Parathyroid adenoma (tissue), 2 donors: ENCODE measurements around the gene FKBP4.

Experiments
- H2AFZ ChIP-seq: fragments of 300-600 bp; sonication (generic); one replicate; pipeline ENCODE4 v1.7.0; 2017; ENCODE audit warnings: antibody characterized with exemption, mild to moderate bottlenecking
- H3K27ac ChIP-seq: fragments of 300-600 bp; sonication (generic); one replicate; pipeline ENCODE4 v1.7.0; 2017
- H3K27me3 ChIP-seq: fragments of 300-600 bp; sonication (generic); one replicate; pipeline ENCODE4 v1.7.0; 2017; ENCODE audit warnings: low read length; ENCODE audit not compliant: control insufficient read depth, insufficient read depth
- H3K36me3 ChIP-seq: fragments of 300-600 bp; sonication (generic); one replicate; pipeline ENCODE4 v1.7.0; 2017; ENCODE audit warnings: low read length; ENCODE audit not compliant: control insufficient read depth, insufficient read depth
- H3K4me1 ChIP-seq: fragments of 300-600 bp; sonication (generic); one replicate; pipeline ENCODE4 v1.7.0; 2017; ENCODE audit warnings: control low read depth
- H3K4me2 ChIP-seq: fragments of 300-600 bp; sonication (generic); one replicate; pipeline ENCODE4 v1.7.0; 2017; ENCODE audit warnings: low read length
- H3K4me3 ChIP-seq: fragments of 300-600 bp; sonication (generic); one replicate; pipeline ENCODE4 v1.7.0; 2017; ENCODE audit warnings: low read depth, low read length
- H3K79me2 ChIP-seq: fragments of 300-600 bp; sonication (generic); one replicate; pipeline ENCODE4 v1.7.0; 2017; ENCODE audit warnings: control low read depth
- H3K9ac ChIP-seq: fragments of 300-600 bp; sonication (generic); one replicate; pipeline ENCODE4 v1.7.0; 2017; ENCODE audit warnings: mild to moderate bottlenecking
- H3K9me3 ChIP-seq: fragments of 300-600 bp; sonication (generic); one replicate; pipeline ENCODE4 v1.7.0; 2017; ENCODE audit warnings: low read length; ENCODE audit not compliant: control insufficient read depth
- TF ChIP-seq, protein P1 (sequence below): fragments of 300-600 bp; sonication (generic); IDR thresholded peaks from one replicate; pipeline ENCODE4 v1.7.0; 2017; ENCODE audit warnings: antibody characterized with exemption, mild to moderate bottlenecking
- donor health status: primary hyperparathyroidism.

Gene FKBP4

DNA sequence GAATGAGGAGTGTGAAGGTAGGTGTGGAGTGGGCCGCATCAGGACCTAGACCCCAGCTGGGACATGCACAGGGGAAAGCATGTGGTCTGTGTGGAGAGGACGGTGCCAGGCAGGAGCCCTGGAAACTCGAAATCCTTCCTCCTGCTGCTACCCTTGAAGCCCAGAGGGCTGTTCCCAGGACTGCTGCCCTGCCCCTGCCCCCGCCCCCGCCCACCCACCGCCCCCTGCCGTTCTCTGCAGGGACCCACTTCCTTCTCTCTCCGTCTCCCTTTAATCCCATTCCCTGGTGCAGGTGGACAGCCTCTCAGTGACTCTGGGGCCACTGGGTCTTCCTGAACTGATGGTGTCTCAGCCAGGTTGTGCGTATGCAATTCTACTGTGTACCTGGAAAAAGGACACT lies 25.7 kb downstream of the FKBP4 start:
- Histone ChIP-seq H3K36me3 (no peaks in the 10 kb centered on the region), H2AFZ (no peak overlapping the region), H3K4me1 (no peaks in the 10 kb centered on the region), H3K27ac (no peak overlapping the region), H3K9ac (no peak overlapping the region), H3K4me3 (no peak overlapping the region), H3K9me3 (no peaks in the 10 kb centered on the region), H3K27me3 (no peaks in the 10 kb centered on the region), H3K4me2 (no peak overlapping the region), H3K79me2 (peaks cover 20% of the 10 kb centered on the region)
- TF ChIP-seq, protein P1, sequence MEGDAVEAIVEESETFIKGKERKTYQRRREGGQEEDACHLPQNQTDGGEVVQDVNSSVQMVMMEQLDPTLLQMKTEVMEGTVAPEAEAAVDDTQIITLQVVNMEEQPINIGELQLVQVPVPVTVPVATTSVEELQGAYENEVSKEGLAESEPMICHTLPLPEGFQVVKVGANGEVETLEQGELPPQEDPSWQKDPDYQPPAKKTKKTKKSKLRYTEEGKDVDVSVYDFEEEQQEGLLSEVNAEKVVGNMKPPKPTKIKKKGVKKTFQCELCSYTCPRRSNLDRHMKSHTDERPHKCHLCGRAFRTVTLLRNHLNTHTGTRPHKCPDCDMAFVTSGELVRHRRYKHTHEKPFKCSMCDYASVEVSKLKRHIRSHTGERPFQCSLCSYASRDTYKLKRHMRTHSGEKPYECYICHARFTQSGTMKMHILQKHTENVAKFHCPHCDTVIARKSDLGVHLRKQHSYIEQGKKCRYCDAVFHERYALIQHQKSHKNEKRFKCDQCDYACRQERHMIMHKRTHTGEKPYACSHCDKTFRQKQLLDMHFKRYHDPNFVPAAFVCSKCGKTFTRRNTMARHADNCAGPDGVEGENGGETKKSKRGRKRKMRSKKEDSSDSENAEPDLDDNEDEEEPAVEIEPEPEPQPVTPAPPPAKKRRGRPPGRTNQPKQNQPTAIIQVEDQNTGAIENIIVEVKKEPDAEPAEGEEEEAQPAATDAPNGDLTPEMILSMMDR = no peak

DNA sequence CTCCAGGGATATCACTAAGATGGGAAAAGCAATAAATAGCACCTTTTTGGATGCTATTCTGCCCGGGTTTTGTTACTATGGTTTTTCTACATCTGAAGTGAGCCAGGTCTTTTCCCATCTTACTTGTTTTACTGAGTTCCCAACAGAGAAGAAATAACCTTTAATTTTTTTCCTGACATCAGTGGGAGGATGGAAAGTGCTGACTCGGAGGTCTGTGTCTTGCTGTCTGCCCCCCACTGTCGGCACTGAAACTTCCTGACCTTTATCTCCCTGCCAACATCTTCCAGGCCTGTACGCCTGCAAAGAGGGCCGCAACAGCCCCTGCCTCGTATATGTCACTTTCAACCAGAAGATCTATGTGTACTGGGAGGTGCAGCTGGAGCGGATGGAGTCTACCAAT lies 28.7 kb downstream of the FKBP4 start:
- H3K79me2 ChIP-seq = peaks cover 3% of the 10 kb centered on the region
- no peak overlapping the region for H3K4me2 ChIP-seq
- H3K27ac ChIP-seq = no peak overlapping the region
- TF ChIP-seq, protein P1 = no peak
- no peaks in the 10 kb centered on the region for H3K36me3 ChIP-seq
- H3K9ac ChIP-seq = no peak overlapping the region
- H3K4me1 ChIP-seq = no peaks in the 10 kb centered on the region
- no peaks in the 10 kb centered on the region for H3K9me3 ChIP-seq
- no peaks in the 10 kb centered on the region for H3K27me3 ChIP-seq
- no peak overlapping the region for H3K4me3 ChIP-seq
- no peak overlapping the region for H2AFZ ChIP-seq

DNA sequence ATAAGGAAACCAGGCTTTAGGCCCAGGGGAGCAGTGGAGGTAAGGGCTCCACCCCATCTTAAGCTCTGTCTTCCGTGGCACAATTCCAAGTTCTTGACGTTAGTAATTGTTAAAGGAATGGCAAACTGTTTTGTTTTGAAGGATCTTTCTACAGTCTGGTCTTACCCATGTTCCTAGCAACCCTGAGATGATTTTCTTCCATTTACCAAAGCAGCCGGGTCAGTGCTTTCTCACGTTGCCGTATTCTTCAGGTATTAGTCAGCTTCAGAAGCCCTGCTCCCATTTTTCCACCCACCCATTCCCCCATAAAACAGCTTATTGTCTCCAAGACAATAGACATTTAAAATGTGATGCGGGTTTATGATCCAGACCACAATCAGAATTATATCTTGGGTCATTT lies 29.8 kb downstream of the FKBP4 start:
- Histone ChIP-seq H3K9ac (no peak overlapping the region), H3K36me3 (no peaks in the 10 kb centered on the region), H3K27me3 (no peaks in the 10 kb centered on the region), H2AFZ (no peak overlapping the region), H3K9me3 (no peaks in the 10 kb centered on the region), H3K27ac (no peak overlapping the region), H3K79me2 (peaks cover 3% of the 10 kb centered on the region), H3K4me3 (no peak overlapping the region), H3K4me2 (no peak overlapping the region), H3K4me1 (no peaks in the 10 kb centered on the region)
- TF ChIP-seq, protein P1 = no peak

DNA sequence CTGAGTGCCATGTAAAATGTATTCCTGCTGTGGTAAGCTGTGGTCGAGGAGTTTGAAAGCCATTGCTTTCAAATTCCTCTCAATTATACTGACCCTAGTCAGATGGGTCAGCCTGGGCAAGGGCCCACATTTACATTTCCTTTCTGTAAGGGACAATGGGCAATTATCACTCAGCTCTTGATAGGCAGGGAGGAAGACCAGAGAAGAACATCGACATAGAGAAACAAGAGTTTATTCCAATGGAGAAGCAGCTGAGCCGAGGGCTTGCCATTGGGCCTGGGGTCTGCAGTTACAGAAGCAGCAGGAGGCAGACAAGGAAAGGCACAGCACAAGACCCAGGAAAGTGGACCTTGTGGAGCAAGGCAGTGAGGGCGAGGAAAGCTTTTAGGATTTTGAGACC lies 30.4 kb downstream of the FKBP4 start:
- Histone ChIP-seq H3K4me3 (no peak overlapping the region), H3K4me1 (no peaks in the 10 kb centered on the region), H3K27me3 (no peaks in the 10 kb centered on the region), H3K36me3 (no peaks in the 10 kb centered on the region), H3K27ac (no peak overlapping the region), H3K9me3 (no peaks in the 10 kb centered on the region), H3K79me2 (no peaks in the 10 kb centered on the region), H3K9ac (no peak overlapping the region), H3K4me2 (no peak overlapping the region), H2AFZ (no peak overlapping the region)
- TF ChIP-seq, protein P1 = no peak

DNA sequence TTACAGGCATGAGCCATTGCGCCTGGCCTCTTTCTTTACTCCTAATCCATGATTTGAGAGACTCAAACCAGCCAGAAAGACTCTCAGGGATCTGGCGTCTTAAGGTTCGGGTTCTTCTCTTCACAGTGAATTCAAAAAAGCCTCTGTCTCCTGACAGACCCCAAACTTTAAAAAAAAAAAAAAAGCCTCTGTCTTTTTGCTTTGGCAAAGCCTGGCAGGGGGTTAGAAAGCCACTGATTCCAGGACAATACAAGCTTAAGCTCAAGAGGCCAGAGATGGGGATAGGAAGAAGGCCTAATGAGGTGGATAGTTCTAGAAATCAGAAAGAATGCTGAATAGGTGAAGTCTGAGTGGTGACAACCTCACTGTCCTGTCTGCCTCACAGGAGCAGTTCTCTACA lies 31.3 kb downstream of the FKBP4 start:
- H3K4me3 ChIP-seq = no peak overlapping the region
- H2AFZ ChIP-seq = no peak overlapping the region
- no peaks in the 10 kb centered on the region for H3K27me3 ChIP-seq
- no peak overlapping the region for H3K4me2 ChIP-seq
- H3K9me3 ChIP-seq = no peaks in the 10 kb centered on the region
- H3K9ac ChIP-seq = no peak overlapping the region
- H3K27ac ChIP-seq = no peak overlapping the region
- H3K36me3 ChIP-seq = no peaks in the 10 kb centered on the region
- H3K4me1 ChIP-seq = no peaks in the 10 kb centered on the region
- H3K79me2 ChIP-seq = no peaks in the 10 kb centered on the region
- TF ChIP-seq, protein P1 = no peak
